Epithelial cell of esophagus (primary cell): ENCODE data around the gene RIF1.

Experiments
- DNase-seq: peaks from one replicate; pipeline ENCODE4 v3.0.0; 2010; ENCODE audit warnings: low read depth
- H3K4me3 ChIP-seq: 2 replicates; pipeline ENCODE4 v1.5.1; 2011; ENCODE audit warnings: mild to moderate bottlenecking, low read length, control low read depth
- CTCF ChIP-seq: IDR thresholded peaks from 2 replicates; pipeline ENCODE4 v1.5.1; 2011; ENCODE audit warnings: low read depth, mild to moderate bottlenecking, low read length, control low read depth, inconsistent platforms; ENCODE audit not compliant: insufficient read depth; ENCODE audit errors: missing control alignments

RIF1 gene

GRCh38 chr2:151526572-151527090 is 116.9 kb downstream of the RIF1 start:
- H3K4me3 ChIP-seq = no peak overlapping the region
- no peak for DNase-seq
- no peak for TF ChIP-seq CTCF
